ENCODE measurements around the gene KCNG3. TPM values are rescaled to one million over a fixed set of nuclear protein-coding genes. Genes with fewer than 3 reads are reported as not detected.

KCNG3 gene
- total and polyA plus RNA-seq, 2 of the 13 experiments (the other 11 are each of a cell fraction or from before 2014, with no cell fraction given) = 2.8 to 4.8 TPM

DNA sequence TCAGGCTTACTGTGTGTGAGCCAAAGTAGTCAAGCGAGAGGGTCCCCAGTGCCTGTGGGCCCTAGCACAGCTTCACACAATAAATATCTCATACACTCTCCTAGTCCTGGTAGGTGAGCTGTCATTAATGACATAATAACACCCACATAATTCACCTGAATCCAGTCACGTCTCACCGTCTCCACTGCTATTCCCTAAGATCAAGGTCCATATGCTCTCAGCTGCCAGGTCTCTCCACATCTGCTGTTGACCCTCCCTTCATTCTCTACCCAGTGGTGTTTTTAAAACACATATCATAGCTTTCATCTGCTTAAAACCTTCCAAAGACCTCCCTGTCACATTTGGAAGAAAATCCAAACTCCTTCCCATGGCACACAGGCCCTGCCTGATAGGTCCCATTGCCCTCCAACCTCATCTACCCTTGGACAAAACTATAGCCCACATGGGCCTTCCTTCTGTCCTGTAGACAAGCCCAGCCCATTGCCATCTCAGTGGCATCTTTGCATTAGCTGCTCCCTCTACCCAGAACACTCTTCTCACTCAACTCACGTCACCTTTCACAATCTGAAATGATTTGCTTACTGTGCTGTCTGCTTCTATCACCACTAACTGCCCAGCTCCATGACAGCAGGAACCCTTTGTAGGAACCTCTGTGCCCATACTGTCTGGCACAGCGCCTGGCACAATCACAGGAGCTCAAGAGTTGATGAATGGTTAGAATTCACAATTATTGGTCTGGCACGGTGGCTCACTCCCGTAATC lies 7.5 kb downstream of the KCNG3 start (continued):
- TF ChIP-seq, protein P1, sequence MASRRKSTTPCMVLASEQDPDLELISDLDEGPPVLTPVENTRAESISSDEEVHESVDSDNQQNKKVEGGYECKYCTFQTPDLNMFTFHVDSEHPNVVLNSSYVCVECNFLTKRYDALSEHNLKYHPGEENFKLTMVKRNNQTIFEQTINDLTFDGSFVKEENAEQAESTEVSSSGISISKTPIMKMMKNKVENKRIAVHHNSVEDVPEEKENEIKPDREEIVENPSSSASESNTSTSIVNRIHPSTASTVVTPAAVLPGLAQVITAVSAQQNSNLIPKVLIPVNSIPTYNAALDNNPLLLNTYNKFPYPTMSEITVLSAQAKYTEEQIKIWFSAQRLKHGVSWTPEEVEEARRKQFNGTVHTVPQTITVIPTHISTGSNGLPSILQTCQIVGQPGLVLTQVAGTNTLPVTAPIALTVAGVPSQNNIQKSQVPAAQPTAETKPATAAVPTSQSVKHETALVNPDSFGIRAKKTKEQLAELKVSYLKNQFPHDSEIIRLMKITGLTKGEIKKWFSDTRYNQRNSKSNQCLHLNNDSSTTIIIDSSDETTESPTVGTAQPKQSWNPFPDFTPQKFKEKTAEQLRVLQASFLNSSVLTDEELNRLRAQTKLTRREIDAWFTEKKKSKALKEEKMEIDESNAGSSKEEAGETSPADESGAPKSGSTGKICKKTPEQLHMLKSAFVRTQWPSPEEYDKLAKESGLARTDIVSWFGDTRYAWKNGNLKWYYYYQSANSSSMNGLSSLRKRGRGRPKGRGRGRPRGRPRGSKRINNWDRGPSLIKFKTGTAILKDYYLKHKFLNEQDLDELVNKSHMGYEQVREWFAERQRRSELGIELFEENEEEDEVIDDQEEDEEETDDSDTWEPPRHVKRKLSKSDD (CRISPR knock-in tag; IDR thresholded peaks at IDR 0.05; ENCODE audit: low read depth) = 0 out of 2 replicates have a peak, but pooled peaks have one; percentile 23
- no peak for TF ChIP-seq FOXA1 (IDR thresholded peaks at IDR 0.05)
- TF ChIP-seq FOXA1 (CRISPR knock-in tag; IDR thresholded peaks at IDR 0.05) = 0 out of 2 replicates have a peak, but pooled peaks have one; percentile 6
- TF ChIP-seq ZNF724P (CRISPR knock-in tag; IDR thresholded peaks at IDR 0.05; ENCODE audit: borderline replicate concordance) = 0 out of 2 replicates have a peak, but pooled peaks have one; percentile 37
- 0 out of 2 replicates have a peak, but pooled peaks have one; percentile 12 for TF ChIP-seq MXD4 (CRISPR knock-in tag; IDR thresholded peaks at IDR 0.05)
- TF ChIP-seq PHF21A (CRISPR knock-in tag; IDR thresholded peaks at IDR 0.05) = 0 out of 2 replicates have a peak, but pooled peaks have one; percentile 21
- no peak for TF ChIP-seq ARHGAP35 (CRISPR knock-in tag; IDR thresholded peaks at IDR 0.05; ENCODE audit: borderline replicate concordance)
- TF ChIP-seq, protein P2, sequence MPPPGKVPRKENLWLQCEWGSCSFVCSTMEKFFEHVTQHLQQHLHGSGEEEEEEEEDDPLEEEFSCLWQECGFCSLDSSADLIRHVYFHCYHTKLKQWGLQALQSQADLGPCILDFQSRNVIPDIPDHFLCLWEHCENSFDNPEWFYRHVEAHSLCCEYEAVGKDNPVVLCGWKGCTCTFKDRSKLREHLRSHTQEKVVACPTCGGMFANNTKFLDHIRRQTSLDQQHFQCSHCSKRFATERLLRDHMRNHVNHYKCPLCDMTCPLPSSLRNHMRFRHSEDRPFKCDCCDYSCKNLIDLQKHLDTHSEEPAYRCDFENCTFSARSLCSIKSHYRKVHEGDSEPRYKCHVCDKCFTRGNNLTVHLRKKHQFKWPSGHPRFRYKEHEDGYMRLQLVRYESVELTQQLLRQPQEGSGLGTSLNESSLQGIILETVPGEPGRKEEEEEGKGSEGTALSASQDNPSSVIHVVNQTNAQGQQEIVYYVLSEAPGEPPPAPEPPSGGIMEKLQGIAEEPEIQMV (CRISPR knock-in tag; IDR thresholded peaks at IDR 0.05; ENCODE audit: low read depth) = 0 out of 2 replicates have a peak, but pooled peaks have one; percentile 47
- 0 out of 2 replicates have a peak, but pooled peaks have one; percentile 18 for TF ChIP-seq SMYD3 (CRISPR knock-in tag; IDR thresholded peaks at IDR 0.05)
- no peak for TF ChIP-seq ZNF496 (CRISPR knock-in tag; IDR thresholded peaks at IDR 0.05; ENCODE audit: insufficient replicate concordance)
- TF ChIP-seq ZSCAN29 (CRISPR knock-in tag; conservative IDR thresholded peaks at IDR 0.05) = 0 out of 2 replicates have a peak, but pooled peaks have one; percentile 8
- peak; percentile 42; the same call in 1 of the 2 replicates for TF ChIP-seq ZMAT3 (CRISPR knock-in tag; conservative IDR thresholded peaks at IDR 0.05)
- TF ChIP-seq DPF2 (CRISPR knock-in tag; IDR thresholded peaks at IDR 0.05; ENCODE audit: borderline replicate concordance, low read depth) = peak; percentile 47; the same call in 1 of the 2 replicates
- TF ChIP-seq ZNF879 (CRISPR knock-in tag; IDR thresholded peaks at IDR 0.05) = no peak
- TF ChIP-seq ZSCAN31 (CRISPR knock-in tag; IDR thresholded peaks at IDR 0.05; ENCODE audit: low read depth) = 0 out of 2 replicates have a peak, but pooled peaks have one; percentile 49
- TF ChIP-seq POLR2AphosphoS5 (IDR thresholded peaks at IDR 0.05; ENCODE audit: low read depth, low read length) = peak; percentile 51; the same call in 1 of the 2 replicates
- TF ChIP-seq ZNF431 (CRISPR knock-in tag; IDR thresholded peaks at IDR 0.05; ENCODE audit: borderline replicate concordance, low read depth) = 0 out of 2 replicates have a peak, but pooled peaks have one; percentile 57
- TF ChIP-seq ZBED4 (CRISPR knock-in tag; IDR thresholded peaks at IDR 0.05; ENCODE audit: borderline replicate concordance) = peak; percentile 32; the same call in 1 of the 2 replicates
- TF ChIP-seq ERF (CRISPR knock-in tag; IDR thresholded peaks at IDR 0.05) = 0 out of 2 replicates have a peak, but pooled peaks have one; percentile 20
- TF ChIP-seq, protein P3, sequence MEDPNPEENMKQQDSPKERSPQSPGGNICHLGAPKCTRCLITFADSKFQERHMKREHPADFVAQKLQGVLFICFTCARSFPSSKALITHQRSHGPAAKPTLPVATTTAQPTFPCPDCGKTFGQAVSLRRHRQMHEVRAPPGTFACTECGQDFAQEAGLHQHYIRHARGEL (CRISPR knock-in tag; IDR thresholded peaks at IDR 0.05) = no peak
